CD4-positive, alpha-beta T cell treated with Interleukin-6 at 100 ng/mL for 8 hours (primary cell): Measurements from ENCODE around the gene FAM162B.
"Not testable (repeated sequence)": the region's sequence is repeated elsewhere in the genome, so short reads cannot be mapped to it uniquely, and the experiment has no call there.

Experiments
- DNase-seq: peaks from one replicate; pipeline ENCODE4 v3.0.0-alpha.2; 2020; ENCODE audit warnings: mixed read lengths, low spot score

Gene FAM162B

GRCh38 chr6:116764961-116765841, at the start of gene FAM162B:
Gene FAM162B (minus strand): TSS chr6:116765719. CDS start chr6:116765576, 143 bp downstream.
- no peak for DNase-seq

GRCh38 chr6:116812051-116812650, 46.6 kb upstream of the FAM162B start:
- no peak for DNase-seq

- DNase-seq: no peak
Measured at GRCh38 chr6:116801971-116802370, 36.5 kb upstream of the FAM162B start.

GRCh38 chr6:116799945-116800344, 34.4 kb upstream of the FAM162B start:
- DNase-seq: no peak

- DNase-seq: no peak
Measured at GRCh38 chr6:116797585-116797984, 32.1 kb upstream of the FAM162B start.

- no peak for DNase-seq
Measured at GRCh38 chr6:116793224-116793623, 27.7 kb upstream of the FAM162B start.

GRCh38 chr6:116783852-116784251, 18.3 kb upstream of the FAM162B start:
- no peak for DNase-seq

GRCh38 chr6:116779573-116780164, 14.2 kb upstream of the FAM162B start:
- DNase-seq: no peak

- DNase-seq: no peak
Measured at GRCh38 chr6:116773886-116774285, 8.4 kb upstream of the FAM162B start.

GRCh38 chr6:116772450-116772849, 6.9 kb upstream of the FAM162B start:
- no peak for DNase-seq

GRCh38 chr6:116767715-116768114, 2.2 kb upstream of the FAM162B start:
- DNase-seq: no peak

GRCh38 chr6:116766506-116767176, 1.1 kb upstream of the FAM162B start:
- DNase-seq: no peak

GRCh38 chr6:116764629-116764960, 924 bp downstream of the FAM162B start:
- DNase-seq: no peak

GRCh38 chr6:116763906-116764628, 1.5 kb downstream of the FAM162B start:
- DNase-seq: no peak

GRCh38 chr6:116763048-116763447, 2.5 kb downstream of the FAM162B start:
- no peak for DNase-seq

- DNase-seq: no peak
Measured at GRCh38 chr6:116762235-116762634, 3.3 kb downstream of the FAM162B start.

- DNase-seq: no peak
Measured at GRCh38 chr6:116761779-116762178, 3.7 kb downstream of the FAM162B start.

- DNase-seq: no peak
Measured at GRCh38 chr6:116745176-116745575, 20.3 kb downstream of the FAM162B start.

GRCh38 chr6:116741571-116741970, 23.9 kb downstream of the FAM162B start:
- no peak for DNase-seq

- not testable (repeated sequence) for DNase-seq
Measured at GRCh38 chr6:116740486-116740885, 25.0 kb downstream of the FAM162B start.

GRCh38 chr6:116737004-116737403, 28.5 kb downstream of the FAM162B start:
- no peak for DNase-seq

- no peak for DNase-seq
Measured at GRCh38 chr6:116730513-116730912, 35.0 kb downstream of the FAM162B start.
